Endometrial microvascular endothelial cells (primary cell): ENCODE results near the gene DPP10. TPM values are rescaled to one million over a fixed set of nuclear protein-coding genes. Genes with fewer than 3 reads are reported as not detected.

Source experiments
- in situ Hi-C: cut with HindIII; loops from 2 replicates; pipeline ENCODE4 v1.10.0; 2017; ENCODE audit warnings: low sequenced_read_pairs, low pct_unique_long_range_greater_than_20kb; ENCODE audit errors: inconsistent ontology term
- total RNA-seq: library from RNA; depleted of rRNA; stranded (reverse); fragments of >200 nt; gene quantifications from one replicate; pipeline ENCODE4 v1.2.3, GENCODE V29; 2015; ENCODE audit errors: inconsistent ontology term

DPP10 gene
- total RNA-seq, 1 donor from 2014 or later, result not detected

DNA sequence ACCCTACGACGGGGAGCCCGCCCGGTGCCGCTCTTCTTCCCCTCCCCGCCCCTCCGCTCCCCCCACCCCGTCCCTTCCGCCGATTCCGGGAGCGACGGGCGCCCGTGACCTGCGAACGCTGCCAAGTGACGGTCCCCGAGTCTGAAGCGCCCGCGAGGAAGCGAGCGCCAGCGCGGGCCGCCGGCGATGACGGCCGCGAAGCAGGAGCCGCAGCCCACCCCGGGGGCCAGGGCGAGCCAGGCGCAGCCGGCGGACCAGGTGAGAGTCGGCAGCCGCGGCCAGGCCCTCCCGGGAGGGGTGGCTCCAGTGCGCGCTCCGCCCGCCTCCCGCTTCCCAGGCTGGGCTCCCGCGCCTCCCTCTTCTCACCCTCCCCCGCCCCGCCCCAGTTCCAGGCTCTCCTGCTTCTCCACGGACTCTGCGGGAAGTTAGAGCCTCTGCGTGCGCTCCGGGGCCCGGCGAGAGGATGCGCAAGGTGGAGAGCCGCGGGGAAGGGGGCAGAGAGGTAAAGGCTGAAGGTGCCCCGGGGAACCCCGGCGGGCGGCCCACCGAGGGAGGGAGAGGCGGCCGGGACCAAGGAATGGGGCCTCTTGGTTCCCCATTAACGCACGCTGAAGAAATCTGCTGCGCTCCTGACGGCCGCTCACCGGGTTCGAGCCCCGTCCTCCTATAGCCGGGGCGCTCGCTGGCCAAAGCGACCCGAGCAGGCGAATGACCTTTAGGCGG lies 719.5 kb downstream of the DPP10 start:
- in situ Hi-C loops, result no loop called here

DNA sequence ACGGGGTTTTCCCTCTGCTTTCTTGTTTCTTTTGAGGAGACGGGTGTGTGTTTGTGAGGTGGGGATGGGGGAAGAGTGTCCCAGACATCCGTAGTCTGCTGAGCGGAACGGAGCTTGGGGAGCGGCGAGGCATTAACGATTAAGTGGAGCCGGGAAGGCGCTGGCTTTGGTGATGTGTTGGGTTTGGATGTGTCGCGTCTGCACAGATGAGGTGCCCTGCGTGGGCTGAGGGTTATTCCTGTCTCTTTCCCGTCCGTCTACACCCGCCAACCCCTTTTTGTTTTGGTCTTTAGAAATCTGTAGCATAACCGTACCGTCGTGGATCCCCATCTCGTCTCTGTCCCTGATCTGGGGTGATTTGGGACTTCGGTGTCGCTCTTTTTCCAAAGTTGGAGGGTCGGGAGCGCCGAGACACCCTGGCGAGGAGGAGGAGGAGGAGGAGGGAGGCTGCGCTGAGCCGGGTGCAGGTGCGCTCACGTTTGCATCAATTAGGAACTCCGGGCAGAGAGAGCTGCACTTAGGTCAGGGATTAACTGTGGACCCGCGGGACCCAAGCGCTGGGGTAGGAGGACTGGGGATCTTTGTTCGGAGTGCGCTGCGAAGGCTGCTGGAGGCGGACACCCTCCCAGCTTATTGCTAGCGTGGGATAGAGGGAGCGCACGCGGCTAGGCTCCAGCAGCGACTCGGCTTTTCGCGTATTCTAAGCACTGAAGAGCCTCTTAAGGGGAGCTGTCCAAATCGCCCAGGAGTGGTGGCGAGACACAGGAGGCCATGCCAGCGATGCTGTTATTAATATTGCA lies 720.3 kb downstream of the DPP10 start:
- in situ Hi-C loops, result no loop called here

GRCh38 chr2:115163572-115163971 lies 721.1 kb downstream of the DPP10 start:
- in situ Hi-C loops, result no loop called here

DNA sequence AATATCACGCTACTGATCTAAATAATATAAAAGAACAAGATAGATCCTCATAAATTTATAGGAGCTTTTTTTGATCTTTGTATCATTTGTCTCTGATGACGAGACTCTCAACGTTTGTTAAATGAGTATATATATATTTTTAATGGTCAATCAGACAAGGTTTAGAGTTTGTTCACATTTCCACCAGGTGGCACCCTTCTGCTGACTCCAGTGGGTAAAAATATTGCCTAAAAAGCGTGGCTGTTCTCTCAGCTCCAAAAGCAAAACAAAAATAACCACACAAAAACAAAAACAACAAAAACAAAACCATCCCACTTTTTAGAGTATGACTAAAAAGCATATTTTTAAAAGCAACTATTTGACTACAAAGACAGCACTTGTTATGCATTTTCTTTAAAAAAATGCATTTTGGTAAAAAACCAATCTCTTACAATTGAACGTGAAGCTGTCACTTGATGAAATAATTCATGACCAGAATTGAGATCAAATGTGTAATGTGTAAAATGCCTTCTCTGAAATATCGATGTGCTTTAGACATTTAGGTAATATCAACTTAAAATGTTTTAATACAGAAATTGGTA lies 723.2 kb downstream of the DPP10 start:
- in situ Hi-C loops, result no loop called here

DNA sequence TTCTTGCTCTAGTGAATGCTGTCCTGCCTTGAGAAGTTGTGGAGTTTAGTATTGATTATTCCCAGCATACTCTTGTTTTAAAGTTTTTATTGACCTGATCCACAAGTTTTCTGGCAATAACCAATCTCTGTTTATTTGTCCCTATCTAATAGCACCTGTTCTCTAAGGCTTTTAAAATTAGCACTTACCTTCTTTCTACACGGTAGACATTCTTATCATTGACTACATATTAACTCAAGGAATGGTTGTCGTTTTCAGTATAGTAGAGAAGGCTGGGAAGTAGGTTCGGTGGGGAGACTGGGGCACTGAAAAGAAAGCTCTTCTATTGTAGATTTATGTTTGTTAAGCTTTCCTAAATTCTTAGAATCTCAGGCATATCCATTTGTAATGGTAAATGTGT lies 726.0 kb downstream of the DPP10 start:
- in situ Hi-C loops, result no loop called here

DNA sequence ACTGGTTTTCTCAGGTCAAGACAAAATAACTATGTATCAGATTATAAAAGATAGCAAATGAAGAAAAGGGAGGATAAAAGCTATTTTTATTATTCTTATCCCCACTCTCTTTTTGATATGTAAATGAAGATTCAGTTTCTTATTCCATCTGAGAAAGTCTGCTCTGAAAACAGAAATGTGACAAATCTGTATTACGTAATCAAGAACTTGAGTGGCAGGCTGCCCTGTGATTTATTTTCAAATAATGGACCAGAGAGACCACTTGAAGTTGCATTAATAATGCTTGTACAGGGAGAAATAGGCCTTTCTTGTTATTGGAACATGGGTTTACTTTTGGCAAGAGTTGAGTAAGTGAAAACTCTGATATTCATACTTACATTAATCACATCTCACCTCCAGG lies 727.4 kb downstream of the DPP10 start:
- in situ Hi-C loops, result no loop called here

- in situ Hi-C loops, result no loop called here
Observed at GRCh38 chr2:115171751-115172150, 729.3 kb downstream of the DPP10 start.

- in situ Hi-C loops, result no loop called here
Observed at GRCh38 chr2:115174651-115175050, 732.2 kb downstream of the DPP10 start.

- in situ Hi-C loops, result no loop called here
Observed at GRCh38 chr2:115183144-115183543, 740.7 kb downstream of the DPP10 start.

DNA sequence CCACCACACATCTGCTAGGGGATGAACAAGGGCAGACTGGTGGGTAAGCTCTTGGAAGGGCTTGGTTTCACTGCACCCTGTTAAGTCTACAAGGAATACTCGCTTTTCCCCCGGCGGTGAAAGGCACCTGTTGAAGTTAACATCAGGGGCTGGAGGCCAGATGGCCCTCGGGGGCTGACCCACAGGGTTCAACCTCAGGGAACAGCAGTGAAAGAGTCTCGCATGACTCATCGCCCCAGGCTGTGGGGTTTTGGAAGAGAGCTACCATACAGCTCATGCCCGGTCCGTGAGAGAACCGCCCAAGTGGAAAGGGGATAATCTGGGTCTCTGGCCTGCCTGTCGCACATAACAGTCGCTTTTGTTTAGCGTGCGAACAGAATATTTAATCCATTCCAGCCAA lies 748.0 kb downstream of the DPP10 start:
- in situ Hi-C loops, result no loop called here

- in situ Hi-C loops, result no loop called here
Observed at GRCh38 chr2:115194623-115195022, 752.2 kb downstream of the DPP10 start.

DNA sequence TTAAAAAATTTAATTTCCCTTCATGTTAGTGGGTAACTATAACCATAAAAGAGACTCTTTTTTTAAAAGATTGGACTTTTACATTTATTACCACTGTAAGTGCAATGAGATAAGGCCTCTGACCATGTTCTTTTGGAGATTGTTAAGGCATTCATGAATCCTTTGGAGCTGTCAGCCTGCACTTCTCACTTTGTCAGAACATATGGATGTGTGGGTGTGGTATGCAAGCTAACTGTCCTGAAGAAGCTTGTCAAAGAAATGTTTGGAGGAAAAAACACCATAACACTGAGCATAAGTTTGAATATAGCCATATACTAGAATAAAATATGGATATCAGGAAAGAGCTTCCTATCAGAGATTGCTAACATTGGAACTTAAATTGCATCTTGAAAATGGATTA lies 754.1 kb downstream of the DPP10 start:
- in situ Hi-C loops, result no loop called here

- in situ Hi-C loops, result no loop called here
Observed at GRCh38 chr2:115199966-115200365, 757.5 kb downstream of the DPP10 start.

DNA sequence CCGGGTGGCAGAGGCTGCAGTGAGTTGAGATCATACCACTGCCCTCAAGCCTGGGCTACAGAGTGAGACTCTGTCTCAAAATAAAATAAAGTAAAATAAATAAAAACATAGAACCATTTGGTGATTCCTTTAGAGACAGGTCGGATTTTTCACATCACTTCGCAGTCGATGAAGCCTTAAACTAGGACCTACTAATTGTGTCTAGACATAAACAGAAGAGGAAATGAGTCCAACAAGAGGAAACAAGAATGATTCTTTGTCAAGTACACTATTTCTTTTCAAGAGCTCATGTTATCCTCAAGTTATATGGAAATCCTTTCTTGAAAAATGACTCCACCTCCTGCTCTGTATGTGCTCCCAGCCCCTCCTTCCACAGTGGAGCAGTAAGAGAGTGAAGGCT lies 758.9 kb downstream of the DPP10 start:
- in situ Hi-C loops, result no loop called here

DNA sequence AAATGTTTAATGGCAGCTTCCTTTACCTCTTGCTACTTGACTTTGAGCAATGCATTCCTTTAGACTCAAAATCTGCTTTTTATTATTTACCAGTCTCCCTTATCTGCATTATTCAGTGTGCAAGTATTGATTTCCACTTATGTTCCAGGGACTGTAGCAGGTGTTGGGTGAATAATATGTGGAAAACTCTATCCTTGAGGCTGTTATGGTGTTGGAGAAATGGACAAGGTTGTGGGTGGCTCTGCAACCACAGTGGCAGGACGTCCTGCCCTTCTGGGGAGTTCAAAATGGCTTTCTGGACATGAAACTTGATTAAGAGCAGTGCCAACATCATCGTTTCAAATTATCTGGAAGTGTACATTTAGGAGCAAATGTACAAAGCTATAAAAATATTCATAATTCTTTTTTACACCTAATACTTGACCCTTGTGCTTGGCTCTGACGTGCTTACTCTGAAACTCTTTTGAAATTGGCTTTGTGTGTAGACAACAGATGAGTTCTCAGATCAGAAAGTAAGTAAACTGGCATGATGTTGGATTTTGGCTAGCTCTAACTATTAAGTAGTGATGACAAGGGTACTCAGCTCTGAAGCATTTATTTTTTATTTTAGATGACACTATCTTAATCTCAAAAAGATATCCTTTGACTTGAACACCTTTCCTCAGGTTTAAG lies 766.2 kb downstream of the DPP10 start:
- in situ Hi-C loops, result no loop called here

DNA sequence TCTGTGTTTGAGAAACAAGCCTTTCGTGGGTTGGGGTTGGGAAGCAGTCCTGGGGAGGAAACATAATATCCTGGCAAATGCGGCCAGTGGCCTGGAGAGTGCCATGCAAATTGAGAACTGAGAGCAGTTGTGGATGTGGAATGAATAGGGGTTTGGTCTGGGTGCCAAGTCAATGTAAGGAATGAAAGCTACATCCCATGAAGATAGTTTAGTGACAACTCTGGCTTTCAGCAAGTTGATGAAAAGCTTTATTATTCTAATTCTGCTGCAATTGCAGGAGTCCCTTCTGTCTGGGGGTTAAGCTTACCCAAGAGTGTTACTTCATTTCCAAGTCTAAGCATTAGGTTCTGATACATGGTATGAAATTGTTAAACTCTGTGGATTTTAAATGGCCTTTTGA lies 771.6 kb downstream of the DPP10 start:
- in situ Hi-C loops, result no loop called here

- in situ Hi-C loops, result no loop called here
Observed at GRCh38 chr2:115219296-115219695, 776.9 kb downstream of the DPP10 start.

DNA sequence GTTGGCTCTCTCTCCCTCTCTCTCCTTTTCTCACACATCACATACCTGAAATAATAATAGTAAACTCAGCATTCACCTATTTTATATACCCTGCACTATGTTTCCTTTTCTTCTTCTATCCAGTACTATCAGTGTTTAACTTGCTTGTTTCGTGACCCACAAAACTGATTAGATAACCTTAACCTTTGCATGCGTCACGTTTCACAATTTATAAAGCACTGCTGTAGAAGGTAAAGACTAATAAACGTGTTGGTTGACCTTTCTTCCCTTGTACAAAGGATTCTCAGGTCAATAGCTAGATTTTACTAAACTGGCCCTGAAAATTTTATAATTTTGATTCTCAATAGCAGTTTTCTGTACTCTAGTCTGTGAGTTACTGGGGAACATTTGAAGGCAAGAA lies 791.7 kb downstream of the DPP10 start:
- in situ Hi-C loops, result no loop called here

DNA sequence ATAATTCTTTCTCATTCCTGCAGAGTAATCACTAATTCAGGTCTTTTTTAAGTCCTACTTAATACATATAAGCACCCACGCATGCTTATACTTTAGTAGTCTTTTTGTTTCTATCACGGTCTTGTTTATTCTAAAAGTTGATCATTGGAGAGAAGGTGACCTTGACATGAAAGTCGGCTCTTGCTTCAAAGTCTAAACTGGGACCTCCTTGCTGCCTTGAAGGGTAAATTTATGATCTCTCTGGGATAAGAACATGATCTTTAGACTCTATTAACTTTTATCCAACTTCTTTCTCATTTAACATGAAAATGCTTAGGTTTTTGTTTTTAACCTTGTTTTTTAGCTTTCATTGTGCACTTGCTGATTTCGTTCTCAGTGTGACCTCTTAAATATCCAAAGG lies 792.3 kb downstream of the DPP10 start:
- in situ Hi-C loops, result no loop called here

DNA sequence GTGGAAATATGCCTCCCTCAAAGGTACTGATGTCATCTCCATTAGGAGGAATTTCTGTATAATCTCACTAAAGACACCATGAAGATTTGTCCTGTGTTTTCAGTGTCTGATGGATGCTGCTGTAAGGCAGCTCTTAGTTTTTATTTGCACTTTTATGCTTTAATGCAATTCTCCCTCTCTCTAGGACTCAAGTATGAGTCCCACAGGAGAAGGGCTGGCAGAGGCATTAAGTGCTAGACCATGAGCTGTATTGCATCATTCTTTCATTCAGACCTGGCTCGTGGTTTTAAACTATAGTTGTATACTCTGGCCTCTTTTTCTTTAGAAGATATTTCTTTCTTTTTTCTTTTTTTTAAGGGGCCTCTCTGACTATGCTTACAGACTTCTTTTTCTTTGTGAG lies 805.6 kb downstream of the DPP10 start:
- in situ Hi-C loops, result no loop called here
